HepG2 (cell line): ENCODE data around the gene CD72. TPM values are rescaled to one million over a fixed set of nuclear protein-coding genes. Genes with fewer than 3 reads are reported as not detected.

Experiments used
- ARHGAP35 ChIP-seq: sonication (generic); formaldehyde crosslinking; IDR thresholded peaks from 2 replicates; pipeline ENCODE4 v1.9.0; 2022; ENCODE audit warnings: mild to moderate bottlenecking, inconsistent platforms, moderate library complexity, missing genetic modification reagents, borderline replicate concordance
- KMT2B ChIP-seq: IDR thresholded peaks from 2 replicates; pipeline ENCODE4 v1.6.1; 2016; ENCODE audit warnings: missing genetic modification reagents, missing compliant biosample characterization
- PAXIP1 ChIP-seq: sonication (generic); formaldehyde crosslinking; conservative IDR thresholded peaks from 2 replicates; pipeline ENCODE4 v1.4.0; 2020; ENCODE audit warnings: mild to moderate bottlenecking, missing genetic modification reagents, moderate library complexity
- PCBP1 ChIP-seq: fragments of 200-400 bp; formaldehyde crosslinking; IDR thresholded peaks from 2 replicates; pipeline ENCODE4 v1.6.1; 2017; ENCODE audit warnings: mild to moderate bottlenecking, low read depth, low read length, borderline replicate concordance
- PRDM10 ChIP-seq: sonication (generic); formaldehyde crosslinking; IDR thresholded peaks from 2 replicates; pipeline ENCODE4 v1.4.0; 2020; ENCODE audit warnings: low read depth, missing genetic modification reagents
- RAD21 ChIP-seq: fragments of 450-650 bp; formaldehyde crosslinking; IDR thresholded peaks from 2 replicates; pipeline ENCODE4 v1.5.0; 2020; ENCODE audit warnings: mild to moderate bottlenecking
- ZNF317 ChIP-seq: sonication (generic); formaldehyde crosslinking; IDR thresholded peaks from 2 replicates; pipeline ENCODE4 v1.5.0; 2020; ENCODE audit warnings: mild to moderate bottlenecking, missing genetic modification reagents
- ZNF543 ChIP-seq: sonication (generic); formaldehyde crosslinking; IDR thresholded peaks from 2 replicates; pipeline ENCODE4 v1.4.0; 2020; ENCODE audit warnings: mild to moderate bottlenecking, missing genetic modification reagents
- ZSCAN25 ChIP-seq: sonication (generic); formaldehyde crosslinking; IDR thresholded peaks from 2 replicates; pipeline ENCODE4 v1.8.0; 2022; ENCODE audit warnings: mild to moderate bottlenecking, missing genetic modification reagents
- polyA plus RNA-seq, 8 experiments: library from polyadenylated mRNA; depleted of rRNA in 3 of 8; stranded (reverse) in 7 of 8; unstranded in 1 of 8; fragments of >200 nt; fragmentation: Illumina TruSeq in 4 of 8; extraction: Trizol in 4 of 8; gene quantifications; 2 replicates each; pipeline versions ENCODE4 v1.2.1 to v1.2.3, GENCODE V29; 2011 to 2016; ENCODE audit warnings: low read depth in 4 of 8, missing spikeins in 1 of 8, mixed read lengths in 1 of 8; ENCODE audit not compliant: insufficient read depth in 1 of 8
- total RNA-seq, 5 experiments: library from RNA; depleted of rRNA; stranded (reverse); fragments of >200 nt; fragmentation: Illumina TruSeq; extraction: Trizol; gene quantifications; 2 replicates each; pipeline ENCODE4 v1.2.3, GENCODE V29; 2016; ENCODE audit warnings: low read depth in 1 of 5
- TF ChIP-seq, protein P1 (sequence below): sonication (generic); formaldehyde crosslinking; IDR thresholded peaks from 2 replicates; pipeline ENCODE4 v1.4.0; 2020; ENCODE audit warnings: missing genetic modification reagents, mild to moderate bottlenecking, borderline replicate concordance
- TF ChIP-seq, protein P2 (sequence below): sonication (generic); formaldehyde crosslinking; IDR thresholded peaks from 2 replicates; pipeline ENCODE4 v1.4.0; 2020; ENCODE audit warnings: missing genetic modification reagents

CD72 gene
- total and polyA plus RNA-seq, 2 of the 13 experiments (the other 11 are each of a cell fraction or from before 2014, with no cell fraction given), result 0.18 to 1.1 TPM

- TF ChIP-seq, protein P1, sequence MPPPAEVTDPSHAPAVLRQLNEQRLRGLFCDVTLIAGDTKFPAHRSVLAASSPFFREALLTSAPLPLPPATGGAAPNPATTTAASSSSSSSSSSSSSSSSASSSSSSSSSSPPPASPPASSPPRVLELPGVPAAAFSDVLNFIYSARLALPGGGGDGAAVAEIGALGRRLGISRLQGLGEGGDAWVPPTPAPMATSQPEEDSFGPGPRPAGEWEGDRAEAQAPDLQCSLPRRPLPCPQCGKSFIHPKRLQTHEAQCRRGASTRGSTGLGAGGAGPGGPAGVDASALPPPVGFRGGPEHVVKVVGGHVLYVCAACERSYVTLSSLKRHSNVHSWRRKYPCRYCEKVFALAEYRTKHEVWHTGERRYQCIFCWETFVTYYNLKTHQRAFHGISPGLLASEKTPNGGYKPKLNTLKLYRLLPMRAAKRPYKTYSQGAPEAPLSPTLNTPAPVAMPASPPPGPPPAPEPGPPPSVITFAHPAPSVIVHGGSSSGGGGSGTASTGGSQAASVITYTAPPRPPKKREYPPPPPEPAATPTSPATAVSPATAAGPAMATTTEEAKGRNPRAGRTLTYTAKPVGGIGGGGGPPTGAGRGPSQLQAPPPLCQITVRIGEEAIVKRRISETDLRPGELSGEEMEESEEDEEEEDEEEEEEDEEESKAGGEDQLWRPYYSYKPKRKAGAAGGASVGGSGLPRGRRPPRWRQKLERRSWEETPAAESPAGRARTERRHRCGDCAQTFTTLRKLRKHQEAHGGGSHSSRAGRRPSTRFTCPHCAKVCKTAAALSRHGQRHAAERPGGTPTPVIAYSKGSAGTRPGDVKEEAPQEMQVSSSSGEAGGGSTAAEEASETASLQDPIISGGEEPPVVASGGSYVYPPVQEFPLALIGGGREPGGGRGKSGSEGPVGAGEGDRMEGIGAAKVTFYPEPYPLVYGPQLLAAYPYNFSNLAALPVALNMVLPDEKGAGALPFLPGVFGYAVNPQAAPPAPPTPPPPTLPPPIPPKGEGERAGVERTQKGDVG (CRISPR knock-in tag), result peak; percentile 90; the same call in 1 of the 2 replicates
- TF ChIP-seq RAD21 (CRISPR knock-in tag) (peak; percentile 14; the same call in 1 of the 2 replicates), PRDM10 (CRISPR knock-in tag) (peak; percentile 80), PCBP1 (0 out of 2 replicates have a peak, but pooled peaks have one; percentile 61), ZNF317 (peak; percentile 78; the same call in 1 of the 2 replicates), KMT2B (CRISPR knock-in tag) (peak; percentile 74; the same call in 1 of the 2 replicates), ZNF543 (CRISPR knock-in tag) (peak; percentile 80), ARHGAP35 (CRISPR knock-in tag) (peak; percentile 96), ZSCAN25 (CRISPR knock-in tag) (peak; percentile 82; the same call in 1 of the 2 replicates), PAXIP1 (CRISPR knock-in tag) (peak; percentile 82)
- TF ChIP-seq, protein P2, sequence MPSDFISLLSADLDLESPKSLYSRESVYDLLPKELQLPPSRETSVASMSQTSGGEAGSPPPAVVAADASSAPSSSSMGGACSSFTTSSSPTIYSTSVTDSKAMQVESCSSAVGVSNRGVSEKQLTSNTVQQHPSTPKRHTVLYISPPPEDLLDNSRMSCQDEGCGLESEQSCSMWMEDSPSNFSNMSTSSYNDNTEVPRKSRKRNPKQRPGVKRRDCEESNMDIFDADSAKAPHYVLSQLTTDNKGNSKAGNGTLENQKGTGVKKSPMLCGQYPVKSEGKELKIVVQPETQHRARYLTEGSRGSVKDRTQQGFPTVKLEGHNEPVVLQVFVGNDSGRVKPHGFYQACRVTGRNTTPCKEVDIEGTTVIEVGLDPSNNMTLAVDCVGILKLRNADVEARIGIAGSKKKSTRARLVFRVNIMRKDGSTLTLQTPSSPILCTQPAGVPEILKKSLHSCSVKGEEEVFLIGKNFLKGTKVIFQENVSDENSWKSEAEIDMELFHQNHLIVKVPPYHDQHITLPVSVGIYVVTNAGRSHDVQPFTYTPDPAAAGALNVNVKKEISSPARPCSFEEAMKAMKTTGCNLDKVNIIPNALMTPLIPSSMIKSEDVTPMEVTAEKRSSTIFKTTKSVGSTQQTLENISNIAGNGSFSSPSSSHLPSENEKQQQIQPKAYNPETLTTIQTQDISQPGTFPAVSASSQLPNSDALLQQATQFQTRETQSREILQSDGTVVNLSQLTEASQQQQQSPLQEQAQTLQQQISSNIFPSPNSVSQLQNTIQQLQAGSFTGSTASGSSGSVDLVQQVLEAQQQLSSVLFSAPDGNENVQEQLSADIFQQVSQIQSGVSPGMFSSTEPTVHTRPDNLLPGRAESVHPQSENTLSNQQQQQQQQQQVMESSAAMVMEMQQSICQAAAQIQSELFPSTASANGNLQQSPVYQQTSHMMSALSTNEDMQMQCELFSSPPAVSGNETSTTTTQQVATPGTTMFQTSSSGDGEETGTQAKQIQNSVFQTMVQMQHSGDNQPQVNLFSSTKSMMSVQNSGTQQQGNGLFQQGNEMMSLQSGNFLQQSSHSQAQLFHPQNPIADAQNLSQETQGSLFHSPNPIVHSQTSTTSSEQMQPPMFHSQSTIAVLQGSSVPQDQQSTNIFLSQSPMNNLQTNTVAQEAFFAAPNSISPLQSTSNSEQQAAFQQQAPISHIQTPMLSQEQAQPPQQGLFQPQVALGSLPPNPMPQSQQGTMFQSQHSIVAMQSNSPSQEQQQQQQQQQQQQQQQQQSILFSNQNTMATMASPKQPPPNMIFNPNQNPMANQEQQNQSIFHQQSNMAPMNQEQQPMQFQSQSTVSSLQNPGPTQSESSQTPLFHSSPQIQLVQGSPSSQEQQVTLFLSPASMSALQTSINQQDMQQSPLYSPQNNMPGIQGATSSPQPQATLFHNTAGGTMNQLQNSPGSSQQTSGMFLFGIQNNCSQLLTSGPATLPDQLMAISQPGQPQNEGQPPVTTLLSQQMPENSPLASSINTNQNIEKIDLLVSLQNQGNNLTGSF (CRISPR knock-in tag), result peak; percentile 96
Observed at GRCh38 chr9:35657546-35658136, 39.4 kb upstream of the CD72 start, which contains the start of gene RMRP (continued).
